ENCODE results near the gene HDAC10. TPM values are rescaled to one million over a fixed set of nuclear protein-coding genes. Genes with fewer than 3 reads are reported as not detected.

Gene HDAC10
- total RNA-seq, 6 donors from 2014 or later = 33.0 to 202 (median 53.1) TPM

DNA sequence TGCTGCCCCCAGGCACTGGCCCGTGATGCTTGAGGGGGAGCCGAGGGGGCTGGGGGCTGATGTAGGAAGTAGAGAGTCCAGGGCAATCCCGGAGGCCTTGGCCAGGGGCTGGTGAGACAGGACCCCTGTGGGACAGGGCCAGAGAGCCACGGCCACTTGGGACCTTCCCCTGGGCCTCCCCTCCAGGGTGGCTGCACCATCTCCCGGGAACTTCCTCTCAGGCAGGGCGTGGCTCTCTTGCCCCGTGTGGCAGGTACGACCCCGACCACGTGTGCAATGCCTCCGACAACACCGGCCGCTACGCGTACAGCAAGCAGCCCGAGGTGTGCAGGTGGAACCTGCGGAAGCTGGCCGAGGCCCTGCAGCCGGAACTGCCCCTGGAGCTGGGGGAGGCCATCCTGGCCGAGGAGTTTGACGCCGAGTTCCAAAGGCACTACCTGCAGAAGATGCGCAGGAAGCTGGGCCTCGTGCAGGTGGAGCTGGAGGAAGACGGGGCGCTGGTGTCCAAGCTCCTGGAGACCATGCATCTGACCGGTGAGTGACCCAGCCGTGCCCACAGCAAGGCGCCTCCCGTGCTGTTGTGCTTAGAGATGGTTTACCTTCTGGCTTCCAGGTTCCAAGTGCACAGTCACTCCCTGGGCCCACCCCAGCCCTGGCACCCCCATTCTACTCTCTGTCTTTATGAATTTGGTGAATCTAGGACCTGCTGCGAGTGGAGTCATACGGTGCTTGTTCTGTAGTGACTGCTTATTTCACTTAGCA lies 40.5 kb downstream of the HDAC10 start:
- Histone ChIP-seq H3K4me3 (no peak overlapping the region), H3K27ac (no peak overlapping the region), H3K4me1 (peaks cover 13 to 32% (median 19%) of the 10 kb centered on the region in 4 donors), H3K9me3 (no peaks in the 10 kb centered on the region), H3K36me3 (peaks cover 12 to 84% (median 71%) of the 10 kb centered on the region in 4 donors), H3K27me3 (no peaks in the 10 kb centered on the region)
- 88 to 93% methylated on average over 17 to 30 of the region's 32 CpGs for WGBS, 2 donors
- no peak for ATAC-seq (ENCODE audit: low FRiP score in 2 of 2)
- peak in 1 of 2 donors; percentile 80 for DNase-seq
- TF ChIP-seq POLR2AphosphoS5 (IDR thresholded peaks at IDR 0.05) (no peak), POLR2A (IDR thresholded peaks at IDR 0.05) (no peak), EP300 (IDR thresholded peaks at IDR 0.05) (no peak)
- TF ChIP-seq, protein P1, sequence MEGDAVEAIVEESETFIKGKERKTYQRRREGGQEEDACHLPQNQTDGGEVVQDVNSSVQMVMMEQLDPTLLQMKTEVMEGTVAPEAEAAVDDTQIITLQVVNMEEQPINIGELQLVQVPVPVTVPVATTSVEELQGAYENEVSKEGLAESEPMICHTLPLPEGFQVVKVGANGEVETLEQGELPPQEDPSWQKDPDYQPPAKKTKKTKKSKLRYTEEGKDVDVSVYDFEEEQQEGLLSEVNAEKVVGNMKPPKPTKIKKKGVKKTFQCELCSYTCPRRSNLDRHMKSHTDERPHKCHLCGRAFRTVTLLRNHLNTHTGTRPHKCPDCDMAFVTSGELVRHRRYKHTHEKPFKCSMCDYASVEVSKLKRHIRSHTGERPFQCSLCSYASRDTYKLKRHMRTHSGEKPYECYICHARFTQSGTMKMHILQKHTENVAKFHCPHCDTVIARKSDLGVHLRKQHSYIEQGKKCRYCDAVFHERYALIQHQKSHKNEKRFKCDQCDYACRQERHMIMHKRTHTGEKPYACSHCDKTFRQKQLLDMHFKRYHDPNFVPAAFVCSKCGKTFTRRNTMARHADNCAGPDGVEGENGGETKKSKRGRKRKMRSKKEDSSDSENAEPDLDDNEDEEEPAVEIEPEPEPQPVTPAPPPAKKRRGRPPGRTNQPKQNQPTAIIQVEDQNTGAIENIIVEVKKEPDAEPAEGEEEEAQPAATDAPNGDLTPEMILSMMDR (IDR thresholded peaks at IDR 0.05) = no peak

DNA sequence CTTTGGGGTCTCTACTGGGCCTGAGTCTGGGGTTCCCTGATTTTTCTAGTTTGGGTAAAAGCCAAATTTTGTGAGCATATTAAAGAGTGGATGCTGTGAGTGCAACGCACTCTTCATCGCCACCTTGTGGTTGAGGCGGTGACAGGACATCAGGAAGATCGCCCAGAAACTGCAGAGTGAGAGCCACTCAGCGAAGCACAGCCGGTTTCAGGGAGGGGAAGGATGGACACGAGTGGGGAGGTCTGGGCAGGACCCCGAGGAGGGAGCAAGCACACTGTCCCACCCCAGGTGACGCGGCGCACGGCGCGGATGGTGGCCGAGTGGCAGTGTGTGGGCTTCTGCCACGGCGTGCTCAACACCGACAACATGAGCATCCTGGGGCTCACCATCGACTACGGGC lies 41.2 kb downstream of the HDAC10 start:
- peaks cover 13 to 39% (median 19%) of the 10 kb centered on the region in 4 donors for H3K4me1 ChIP-seq
- WGBS, 2 donors = 44 to 58% methylated on average over 11 to 20 of the region's 20 CpGs
- TF ChIP-seq POLR2A (IDR thresholded peaks at IDR 0.05) (no peak), POLR2AphosphoS5 (IDR thresholded peaks at IDR 0.05) (no peak), EP300 (IDR thresholded peaks at IDR 0.05) (no peak)
- TF ChIP-seq, protein P1 (IDR thresholded peaks at IDR 0.05) = peak; percentile 78 to 88 (median 84)
- H3K36me3 ChIP-seq = peaks cover 8 to 78% (median 67%) of the 10 kb centered on the region in 4 donors
- no peaks in the 10 kb centered on the region for H3K27me3 ChIP-seq
- no peaks in the 10 kb centered on the region for H3K9me3 ChIP-seq
- DNase-seq (peak; percentile 68 to 87), ATAC-seq (ENCODE audit: low FRiP score in 2 of 2) (peak; percentile 48 to 77)
- H3K4me3 ChIP-seq = no peak overlapping the region
- H3K27ac ChIP-seq = no peak overlapping the region

DNA sequence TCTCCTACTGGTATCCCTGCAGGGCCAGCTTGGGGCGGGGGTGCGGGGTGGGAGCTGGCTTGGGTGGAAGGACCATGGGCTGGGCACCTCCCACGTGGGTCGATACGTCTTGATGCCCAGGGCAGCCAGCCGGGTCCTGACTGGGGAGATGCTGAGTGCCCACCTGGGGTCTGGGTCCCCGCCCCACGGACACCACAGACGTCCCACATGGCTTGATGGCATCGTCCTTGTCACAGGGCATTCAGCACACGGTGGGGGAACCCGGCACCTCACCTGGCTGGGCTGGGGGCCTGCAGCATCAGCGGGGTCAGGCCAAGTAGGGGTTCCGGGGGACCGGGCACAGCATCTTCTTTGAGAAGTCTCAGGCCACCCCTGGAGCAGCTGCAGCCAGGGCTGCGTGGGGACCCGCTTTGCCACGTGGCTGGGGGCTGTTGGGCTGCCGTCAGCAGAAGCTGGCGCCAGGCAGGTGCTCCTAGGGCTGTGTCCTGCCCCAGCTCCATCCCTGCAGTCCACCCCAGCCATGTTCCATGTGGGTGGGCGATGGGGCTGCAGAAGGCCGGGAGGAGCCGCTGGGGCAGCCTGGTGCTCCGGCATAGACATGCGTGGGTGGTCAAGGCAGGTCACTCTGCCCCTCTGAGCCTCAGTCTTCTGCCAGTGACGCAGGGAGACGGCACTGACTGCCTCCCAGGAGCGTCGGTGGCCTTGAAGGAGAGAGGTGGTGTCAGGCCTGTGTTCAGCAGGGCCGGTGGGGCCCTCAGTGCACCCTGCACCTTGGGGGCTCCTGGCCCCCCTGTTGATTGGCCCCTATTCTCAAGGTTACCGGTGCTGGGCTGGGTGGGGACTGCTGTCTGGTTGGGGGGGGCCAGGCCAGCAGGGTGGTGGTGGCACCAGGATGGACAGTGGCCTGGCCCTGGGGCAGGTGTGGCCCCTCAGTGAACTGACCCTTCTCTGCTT lies 41.8 kb downstream of the HDAC10 start:
- peaks cover 7 to 71% (median 60%) of the 10 kb centered on the region in 4 donors for H3K36me3 ChIP-seq
- no peak overlapping the region for H3K27ac ChIP-seq
- no peaks in the 10 kb centered on the region for H3K9me3 ChIP-seq
- TF ChIP-seq POLR2A (IDR thresholded peaks at IDR 0.05) (no peak), EP300 (IDR thresholded peaks at IDR 0.05) (no peak), POLR2AphosphoS5 (IDR thresholded peaks at IDR 0.05) (no peak)
- TF ChIP-seq, protein P1 (IDR thresholded peaks at IDR 0.05) = no peak
- no peak overlapping the region for H3K4me3 ChIP-seq
- H3K4me1 ChIP-seq = peaks cover 13 to 45% (median 19%) of the 10 kb centered on the region in 4 donors
- H3K27me3 ChIP-seq = no peaks in the 10 kb centered on the region
- WGBS, 2 donors = 90 to 91% methylated on average over 9 to 29 of the region's 31 CpGs
- peak in 1 of 2 donors; percentile 75 for DNase-seq
- ATAC-seq (ENCODE audit: low FRiP score in 2 of 2) = no peak

DNA sequence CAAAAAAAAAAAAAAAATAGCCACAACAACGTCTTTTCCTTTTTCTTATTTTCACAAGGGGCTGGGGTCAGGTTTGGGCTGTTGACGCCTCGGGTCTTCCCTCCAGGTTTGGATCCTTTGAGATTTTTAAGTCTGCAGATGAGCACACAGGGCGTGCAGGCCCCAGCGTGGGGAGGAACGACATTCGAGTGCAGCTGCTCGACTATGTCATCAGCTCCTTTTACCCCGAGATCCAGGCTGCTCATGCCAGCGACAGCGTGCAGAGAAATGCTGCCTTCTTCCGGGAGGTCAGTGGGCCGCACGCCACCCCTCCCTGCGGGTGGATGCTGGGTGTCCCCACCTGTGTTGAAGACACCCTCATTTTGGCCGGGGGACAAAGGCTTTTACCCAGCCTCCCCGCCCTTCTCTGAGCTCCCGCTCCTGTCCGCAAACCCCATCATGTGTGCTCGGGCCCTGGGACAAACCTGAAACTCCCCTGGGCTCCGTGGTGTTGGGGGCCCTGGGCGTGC lies 42.6 kb downstream of the HDAC10 start:
- H3K27me3 ChIP-seq = no peaks in the 10 kb centered on the region
- H3K4me3 ChIP-seq = no peak overlapping the region
- H3K9me3 ChIP-seq = no peaks in the 10 kb centered on the region
- peaks cover 7 to 69% (median 56%) of the 10 kb centered on the region in 4 donors for H3K36me3 ChIP-seq
- peaks cover 13 to 48% (median 19%) of the 10 kb centered on the region in 4 donors for H3K4me1 ChIP-seq
- 85 to 92% methylated on average over 12 to 22 of the region's 22 CpGs for WGBS, 2 donors
- H3K27ac ChIP-seq = no peak overlapping the region
- ATAC-seq (ENCODE audit: low FRiP score in 2 of 2) (no peak), DNase-seq (peak in 1 of 2 donors; percentile 66)
- TF ChIP-seq, protein P1 (IDR thresholded peaks at IDR 0.05) = no peak
- no peak for TF ChIP-seq POLR2A (IDR thresholded peaks at IDR 0.05)
- no peak for TF ChIP-seq EP300 (IDR thresholded peaks at IDR 0.05)
- no peak for TF ChIP-seq POLR2AphosphoS5 (IDR thresholded peaks at IDR 0.05)
